H1 (cell line): ENCODE data around the gene CRYBG1. TPM values are rescaled to one million over a fixed set of nuclear protein-coding genes. Genes with fewer than 3 reads are reported as not detected.

ENCODE experiments used
- CTCF ChIA-PET: fragments of 300-600 bp; sonication (Branson Sonifier 250); formaldehyde crosslinking; loops from one replicate; lab custom pipeline; 2021; ENCODE audit not compliant: partially characterized antibody; lab: Charles Lee
- POLR2A ChIA-PET: fragments of 300-600 bp; sonication (Branson Sonifier 250); formaldehyde crosslinking; loops from one replicate; lab custom pipeline; 2021; ENCODE audit warnings: inconsistent platforms; ENCODE audit not compliant: partially characterized antibody; lab: Charles Lee
- DNase-seq, 2 experiments: peaks; one replicate each; pipeline versions ENCODE4 v3.0.0 to v3.0.0-alpha.2; 2010 to 2022; ENCODE audit warnings: low spot score in 2 of 2, low read depth in 1 of 2, mixed read lengths in 1 of 2
- FAIRE-seq: peaks from 2 replicates; lab custom pipeline; 2011; peaks lifted over from hg19 to GRCh38; lab: Jason Lieb, UNC
- H2AFZ ChIP-seq: 2 replicates; pipeline ENCODE4 v1.8.1; 2012; ENCODE audit warnings: low read length, inconsistent platforms
- H2AK5ac ChIP-seq: 2 replicates; pipeline ENCODE4 v1.6.1; 2013; ENCODE audit warnings: low read depth, low read length
- H2BK120ac ChIP-seq: replicated peaks from 2 replicates; pipeline ENCODE3; 2013; ENCODE audit warnings: low read depth, low read length, inconsistent platforms
- H2BK12ac ChIP-seq: 2 replicates; pipeline ENCODE4 v1.6.1; 2013; ENCODE audit warnings: low read depth, low read length
- H2BK15ac ChIP-seq: 2 replicates; pipeline ENCODE4 v1.6.1; 2013; ENCODE audit warnings: low read length
- H2BK20ac ChIP-seq: 2 replicates; pipeline ENCODE4 v1.6.1; 2013; ENCODE audit warnings: low read length
- H2BK5ac ChIP-seq: 2 replicates; pipeline ENCODE4 v1.6.1; 2013; ENCODE audit warnings: low read depth, low read length
- H3K14ac ChIP-seq: 2 replicates; pipeline ENCODE4 v1.6.1; 2013; ENCODE audit warnings: inconsistent platforms; ENCODE audit not compliant: insufficient read length
- H3K18ac ChIP-seq: 2 replicates; pipeline ENCODE4 v1.6.1; 2013; ENCODE audit warnings: low read length; ENCODE audit errors: extremely low read depth
- H3K23ac ChIP-seq: 2 replicates; pipeline ENCODE4 v1.6.1; 2013; ENCODE audit warnings: inconsistent platforms; ENCODE audit not compliant: insufficient read length
- H3K23me2 ChIP-seq: 2 replicates; pipeline ENCODE4 v1.6.1; 2013; ENCODE audit warnings: low read depth, low read length
- H3K27ac ChIP-seq: 2 replicates; pipeline ENCODE4 v1.6.1; 2011; ENCODE audit warnings: low read depth, low read length, inconsistent platforms
- H3K27me3 ChIP-seq, 4 experiments: replicated peaks in 1 of 4; 1 replicate in 1 of 4; 2 replicates in 3 of 4; pipeline versions ENCODE4 v1.6.1 to v1.8.1; 2011 to 2013; ENCODE audit warnings: low read length in 3 of 4, mild to moderate bottlenecking in 3 of 4, inconsistent platforms in 2 of 4, mixed read lengths in 2 of 4, moderate library complexity in 1 of 4; ENCODE audit not compliant: control insufficient read depth in 3 of 4, insufficient read depth in 3 of 4; ENCODE audit errors: extremely low read depth in 1 of 4
- H3K36me3 ChIP-seq, 4 experiments: 2 replicates each; pipeline versions ENCODE4 v1.6.1 to v1.8.1; 2011 to 2013; ENCODE audit warnings: mild to moderate bottlenecking in 4 of 4, low read length in 3 of 4, moderate library complexity in 2 of 4, control low read depth in 1 of 4, inconsistent platforms in 1 of 4; ENCODE audit not compliant: insufficient read depth in 4 of 4, control insufficient read depth in 2 of 4
- H3K4ac ChIP-seq: replicated peaks from 2 replicates; pipeline ENCODE3; 2013; ENCODE audit warnings: low read length, low read depth, mixed read lengths, inconsistent platforms; ENCODE audit not compliant: insufficient read length
- H3K4me1 ChIP-seq, 4 experiments: replicated peaks in 1 of 4; 1 replicate in 1 of 4; 2 replicates in 3 of 4; pipeline versions ENCODE4 v1.6.1 to v1.8.1; 2011 to 2013; ENCODE audit warnings: low read length in 3 of 4, inconsistent platforms in 2 of 4, mixed read lengths in 1 of 4; ENCODE audit not compliant: insufficient read depth in 4 of 4, control insufficient read depth in 3 of 4
- H3K4me2 ChIP-seq, 2 experiments: 2 replicates each; pipeline versions ENCODE4 v1.6.1 to v1.8.1; 2011 to 2013; ENCODE audit warnings: low read depth in 2 of 2, low read length in 2 of 2, control low read depth in 1 of 2, inconsistent platforms in 1 of 2, mild to moderate bottlenecking in 1 of 2; ENCODE audit not compliant: insufficient read depth in 1 of 2
- H3K4me3 ChIP-seq, 4 experiments: fragments of 200-600, 300-600 bp in 1 of 4; sonication (generic), shearing (Covaris generic), sonication (Bioruptor Twin) in 1 of 4; 2 replicates each; pipeline versions ENCODE4 v1.5.1 to v1.8.1; 2011 to 2016; ENCODE audit warnings: low read length in 4 of 4, low read depth in 3 of 4, control low read depth in 2 of 4, inconsistent platforms in 2 of 4, mild to moderate bottlenecking in 2 of 4, mixed read lengths in 1 of 4, moderate library complexity in 1 of 4; ENCODE audit not compliant: insufficient read depth in 2 of 4; ENCODE audit errors: extremely low read depth in 1 of 4
- H3K56ac ChIP-seq: replicated peaks from 2 replicates; pipeline ENCODE3; 2013; ENCODE audit warnings: low read depth, mild to moderate bottlenecking, mixed read lengths, low read length, inconsistent platforms; ENCODE audit not compliant: insufficient read length
- H3K79me1 ChIP-seq: 2 replicates; pipeline ENCODE4 v1.6.1; 2013; ENCODE audit warnings: low read depth, low read length, control low read depth
- H3K79me2 ChIP-seq, 2 experiments: 2 replicates each; pipeline versions ENCODE4 v1.6.1 to v1.8.1; 2012 to 2013; ENCODE audit warnings: low read length in 2 of 2, mild to moderate bottlenecking in 2 of 2, inconsistent platforms in 1 of 2; ENCODE audit not compliant: insufficient read depth in 2 of 2, control insufficient read depth in 1 of 2
- H3K9ac ChIP-seq, 4 experiments: replicated peaks in 1 of 4; 1 replicate in 1 of 4; 2 replicates in 3 of 4; pipeline versions ENCODE4 v1.6.1 to v1.8.1; 2011 to 2013; ENCODE audit warnings: low read depth in 3 of 4, low read length in 3 of 4, control low read depth in 2 of 4, mild to moderate bottlenecking in 2 of 4, moderate library complexity in 2 of 4, inconsistent platforms in 1 of 4; ENCODE audit errors: extremely low read depth in 1 of 4
- H3K9me3 ChIP-seq, 2 experiments: 2 replicates each; pipeline versions ENCODE4 v1.6.1 to v1.8.1; 2012 to 2013; ENCODE audit warnings: mild to moderate bottlenecking in 2 of 2, moderate library complexity in 2 of 2, control low read depth in 1 of 2, inconsistent platforms in 1 of 2, low read depth in 1 of 2, low read length in 1 of 2, mixed read lengths in 1 of 2; ENCODE audit not compliant: insufficient read depth in 2 of 2
- H4K20me1 ChIP-seq, 2 experiments: replicated peaks in 1 of 2; 2 replicates each; pipeline versions ENCODE3 to v1.8.1; 2011 to 2013; ENCODE audit warnings: inconsistent platforms in 2 of 2, low read length in 2 of 2, mild to moderate bottlenecking in 1 of 2; ENCODE audit not compliant: insufficient read depth in 2 of 2, control insufficient read depth in 1 of 2
- H4K5ac ChIP-seq: 2 replicates; pipeline ENCODE4 v1.6.1; 2013; ENCODE audit warnings: low read length, low read depth, mixed read lengths, inconsistent platforms; ENCODE audit not compliant: insufficient read length
- H4K8ac ChIP-seq: 2 replicates; pipeline ENCODE4 v1.8.0; 2013; ENCODE audit warnings: mild to moderate bottlenecking, moderate library complexity, low read length, inconsistent platforms; ENCODE audit not compliant: insufficient read depth; ENCODE audit errors: extremely low read depth
- H4K91ac ChIP-seq: replicated peaks from 2 replicates; pipeline ENCODE3; 2013; ENCODE audit warnings: low read length, mixed read lengths, inconsistent platforms; ENCODE audit not compliant: insufficient read length
- BCL11A ChIP-seq, 2 experiments: IDR thresholded peaks; one replicate each; pipeline ENCODE4 v1.6.1; 2011; ENCODE audit warnings: low read depth in 2 of 2, low read length in 2 of 2, mild to moderate bottlenecking in 2 of 2
- CTCF ChIP-seq, 3 experiments: IDR thresholded peaks; 1 replicate in 2 of 3; 2 replicates in 1 of 3; pipeline versions ENCODE4 v1.5.1 to v1.6.1; 2011; ENCODE audit warnings: low read length in 3 of 3, mild to moderate bottlenecking in 3 of 3, inconsistent platforms in 2 of 3, low read depth in 1 of 3, moderate library complexity in 1 of 3; ENCODE audit not compliant: insufficient read depth in 1 of 3; ENCODE audit errors: control extremely low read depth in 1 of 3
- EP300 ChIP-seq, 2 experiments: IDR thresholded peaks; 1 replicate in 1 of 2; 2 replicates in 1 of 2; pipeline ENCODE4 v1.6.1; 2011 to 2012; ENCODE audit warnings: low read depth in 2 of 2, low read length in 2 of 2, mild to moderate bottlenecking in 2 of 2, borderline replicate concordance in 1 of 2, inconsistent platforms in 1 of 2, moderate library complexity in 1 of 2
- RAD21 ChIP-seq, 2 experiments: IDR thresholded peaks in 1 of 2; conservative IDR thresholded peaks in 1 of 2; 2 replicates each; pipeline ENCODE4 v1.6.1; 2011; ENCODE audit warnings: low read depth in 2 of 2, low read length in 2 of 2, improper control_type of control experiment in 1 of 2, inconsistent platforms in 1 of 2, mild to moderate bottlenecking in 1 of 2, moderate library complexity in 1 of 2
- RXRA ChIP-seq: IDR thresholded peaks from 2 replicates; pipeline ENCODE4 v1.6.1; 2011; ENCODE audit warnings: low read depth, mild to moderate bottlenecking, low read length, moderate library complexity; ENCODE audit not compliant: insufficient read depth
- SP2 ChIP-seq: IDR thresholded peaks from 2 replicates; pipeline ENCODE4 v1.6.1; 2012; ENCODE audit warnings: mild to moderate bottlenecking, low read length, inconsistent platforms
- SUZ12 ChIP-seq: fragments of 200-600 bp; sonication (generic); IDR thresholded peaks from 2 replicates; pipeline ENCODE4 v1.6.1; 2012; ENCODE audit warnings: mild to moderate bottlenecking, inconsistent platforms, low read length, moderate library complexity, mixed read lengths
- TAF7 ChIP-seq: optimal IDR thresholded peaks from 2 replicates; pipeline ENCODE3; 2011; ENCODE audit warnings: low read depth, mild to moderate bottlenecking, inconsistent platforms, low read length, moderate library complexity, borderline replicate concordance
- WGBS, 2 experiments: shearing (Covaris generic) in 1 of 2; methylation state at CpG; one replicate each; pipeline versions ENCODE4 v1.1.6 to v1.1.7; 2013 to 2015; ENCODE audit warnings: low lambda C conversion rate in 2 of 2, mixed read lengths in 2 of 2, inconsistent platforms in 1 of 2, low coverage in 1 of 2, missing lambda C conversion rate in 1 of 2; ENCODE audit not compliant: insufficient replicate concordance in 2 of 2, insufficient coverage in 1 of 2, insufficient read length in 1 of 2; ENCODE audit errors: extremely low coverage in 1 of 2, missing lambda C conversion rate in 1 of 2; 5-methylcytosine and 5-hydroxymethylcytosine counted together
- polyA plus RNA-seq, 7 experiments: library from polyadenylated mRNA; depleted of rRNA in 3 of 7; stranded (reverse) in 5 of 7; unstranded in 2 of 7; fragments of >200 nt in 5 of 7; fragments of 200-250 nt in 2 of 7; gene quantifications; 1 replicate in 5 of 7; 2 replicates in 1 of 7; 4 replicates in 1 of 7; pipeline versions ENCODE4 v1.2.1 to v1.2.3, GENCODE V29; 2011 to 2013; ENCODE audit warnings: missing spikeins in 2 of 7, mixed read lengths in 2 of 7
- total RNA-seq: library from RNA; stranded (reverse); fragmentation: NEBNext Ultra II Directional; extraction: Animal tissue kit (Norgen Biotek cat#: 25700); gene quantifications from 2 replicates; pipeline ENCODE4 v1.2.1, GENCODE V29; 2021

CRYBG1 gene
- total and polyA plus RNA-seq, 2 of the 8 experiments (the other 6 are each of a cell fraction or from before 2014, with no cell fraction given): 2.2 to 11.6 TPM

GRCh38 chr6:106460481-106460880, 100.0 kb downstream of the CRYBG1 start:
- no peaks in the 10 kb centered on the region for H3K36me3 ChIP-seq
- H2AK5ac ChIP-seq: no peak overlapping the region
- no peak overlapping the region; the same call in 1 of the 2 replicates for H4K8ac ChIP-seq
- peaks cover 0 to 9% (median 3%) of the 10 kb centered on the region in 4 experiments; a peak in 4 of 7 replicates for H3K4me1 ChIP-seq
- H3K23ac ChIP-seq: no peak overlapping the region
- no peak overlapping the region for H3K4me3 ChIP-seq
- no peaks in the 10 kb centered on the region for H3K79me2 ChIP-seq
- peaks cover 0 to 2% (median 0%) of the 10 kb centered on the region in 4 experiments; a peak in 3 of 7 replicates for H3K27me3 ChIP-seq
- ChIA-PET POLR2A (no interaction called here), CTCF (interaction anchor here (1.4 to 4.7 kb wide), 4 partner anchors 16 to 537 kb away, joined by 3 to 21 read pairs (median 4); no protein-coding TSS in a partner anchor)
- no peak overlapping the region for H2BK120ac ChIP-seq
- 64% methylated on average over 2 of the region's 2 CpGs; no CpG with 5 or more reads in 1 of the 2 experiments for WGBS, 2 experiments
- DNase-seq (no peak), FAIRE-seq (no peak)
- no peak overlapping the region for H2AFZ ChIP-seq
- H3K14ac ChIP-seq: no peak overlapping the region
- H4K20me1 ChIP-seq: no peaks in the 10 kb centered on the region
- H2BK12ac ChIP-seq: no peak overlapping the region
- H4K5ac ChIP-seq: no peak overlapping the region
- H3K18ac ChIP-seq: no peak overlapping the region
- H3K23me2 ChIP-seq: peaks cover 3% of the 10 kb centered on the region; the same call in 1 of the 2 replicates
- H3K9ac ChIP-seq: no peak overlapping the region
- H2BK15ac ChIP-seq: no peak overlapping the region
- H3K4ac ChIP-seq: no peak overlapping the region
- no peak overlapping the region for H3K27ac ChIP-seq
- no peak overlapping the region for H2BK5ac ChIP-seq
- H3K4me2 ChIP-seq: no peak overlapping the region
- H2BK20ac ChIP-seq: no peak overlapping the region
- H3K9me3 ChIP-seq: no peaks in the 10 kb centered on the region
- H3K56ac ChIP-seq: no peak overlapping the region
- no peak overlapping the region for H4K91ac ChIP-seq
- no peaks in the 10 kb centered on the region for H3K79me1 ChIP-seq
- TF ChIP-seq CTCF (IDR thresholded peaks at IDR 0.05; ENCODE audit: control extremely low read depth in 1 of 3, insufficient read depth in 1 of 3, low read depth in 1 of 3, low read length in 3 of 3) (no peak), RAD21 (IDR thresholded peaks at IDR 0.05 in 1 of 2, conservative IDR thresholded peaks at IDR 0.05 in 1 of 2; ENCODE audit: low read depth in 2 of 2, low read length in 2 of 2) (no peak), SUZ12 (no peak), BCL11A (IDR thresholded peaks at IDR 0.05; ENCODE audit: low read depth in 2 of 2, low read length in 2 of 2) (no peak), EP300 (IDR thresholded peaks at IDR 0.05; ENCODE audit: borderline replicate concordance in 1 of 2, low read depth in 2 of 2, low read length in 2 of 2) (no peak), RXRA (no peak), TAF7 (no peak), SP2 (no peak)
